HCT116 (cell line): ENCODE measurements around the gene PKMYT1. TPM values are rescaled to one million over a fixed set of nuclear protein-coding genes. Genes with fewer than 3 reads are reported as not detected.

ENCODE experiments used
- ATAC-seq: fragments of 200-7000 bp; cut with Tn5 transposase; 2 replicates; pipeline ENCODE4 v1.9.1; 2020; ENCODE audit warnings: mild to moderate bottlenecking, moderate library complexity
- BruUV-seq: library from RNA; stranded (reverse); fragments of 400-500 nt; replicated peaks from 2 replicates; lab custom pipeline; 2021; lab: Mats Ljungman, UMichigan
- CTCF ChIA-PET: fragments of 300-600 bp; sonication (Branson Sonifier 250); formaldehyde crosslinking; loops from one replicate; lab custom pipeline; 2021; ENCODE audit warnings: antibody characterized with exemption; lab: Charles Lee
- POLR2A ChIA-PET: fragments of 300-600, 350-600 bp; sonication (Branson Sonifier 250); formaldehyde crosslinking; loops from one replicate; lab custom pipeline; 2021; ENCODE audit warnings: antibody characterized with exemption; lab: Charles Lee
- RAD21 ChIA-PET, 2 experiments: fragments of 300-600 bp; sonication (Branson Sonifier 250); formaldehyde crosslinking; loops; one replicate each; lab custom pipeline; 2023; ENCODE audit warnings: low total read pairs in 2 of 2; ENCODE audit not compliant: uncharacterized antibody in 2 of 2, unreplicated experiment in 2 of 2, low non-redundant PET in 1 of 2; lab: Charles Lee
- DNase-seq: peaks from one replicate; pipeline ENCODE4 v3.0.0-alpha.2; 2010; ENCODE audit warnings: low read depth, low spot score
- H2AFZ ChIP-seq: fragments of 200-600 bp; shearing (Covaris generic), sonication (generic); 2 replicates; pipeline ENCODE4 v1.6.1; 2017; ENCODE audit warnings: low read depth, mixed run types, mixed read lengths, antibody characterized with exemption, low read length; ENCODE audit not compliant: poor library complexity, severe bottlenecking
- H3K27ac ChIP-seq: 2 replicates; pipeline ENCODE4 v1.5.1; 2012; ENCODE audit warnings: low read depth, low read length
- H3K27me3 ChIP-seq: fragments of 200-600 bp; sonication (generic); 2 replicates; pipeline ENCODE4 v1.6.1; 2016; ENCODE audit warnings: mixed run types, low read length, mixed read lengths; ENCODE audit not compliant: insufficient read depth
- H3K36me3 ChIP-seq, 2 experiments: fragments of 200-500 bp in 1 of 2; fragments of 200-600 bp in 1 of 2; sonication (Bioruptor generic) in 1 of 2; sonication (generic) in 1 of 2; 2 replicates each; pipeline versions ENCODE4 v1.5.1 to v1.6.1; 2014 to 2016; ENCODE audit warnings: low read length in 2 of 2, inconsistent platforms in 1 of 2, mixed read lengths in 1 of 2, mixed run types in 1 of 2; ENCODE audit not compliant: insufficient read depth in 2 of 2, control insufficient read depth in 1 of 2
- H3K4me1 ChIP-seq, 2 experiments: fragments of 200-600 bp in 1 of 2; sonication (generic) in 1 of 2; 2 replicates each; pipeline versions ENCODE4 v1.5.1 to v1.6.1; 2012 to 2017; ENCODE audit warnings: low read length in 2 of 2, inconsistent platforms in 1 of 2, mild to moderate bottlenecking in 1 of 2, mixed read lengths in 1 of 2, mixed run types in 1 of 2, moderate library complexity in 1 of 2; ENCODE audit not compliant: insufficient read depth in 2 of 2, control insufficient read depth in 1 of 2
- H3K4me2 ChIP-seq: fragments of 200-600 bp; sonication (generic); 2 replicates; pipeline ENCODE4 v1.6.1; 2017; ENCODE audit warnings: mixed run types, low read length, mixed read lengths
- H3K4me3 ChIP-seq, 2 experiments: fragments of 200-600 bp in 1 of 2; sonication (generic) in 1 of 2; replicated peaks in 1 of 2; 2 replicates each; pipeline ENCODE4 v1.5.1; 2011 to 2016; ENCODE audit warnings: low read length in 2 of 2, control low read depth in 1 of 2, low read depth in 1 of 2, mild to moderate bottlenecking in 1 of 2, mixed read lengths in 1 of 2, mixed run types in 1 of 2
- H3K79me2 ChIP-seq: fragments of 200-600 bp; sonication (generic); 2 replicates; pipeline ENCODE4 v1.6.1; 2017; ENCODE audit warnings: mild to moderate bottlenecking, mixed run types, low read length, moderate library complexity, mixed read lengths; ENCODE audit not compliant: insufficient read depth
- H3K9ac ChIP-seq: fragments of 200-600 bp; sonication (generic); 2 replicates; pipeline ENCODE4 v1.6.1; 2016; ENCODE audit warnings: low read length, mixed read lengths
- H3K9me2 ChIP-seq: fragments of 200-600 bp; sonication (generic), shearing (Covaris generic); 2 replicates; pipeline ENCODE4 v1.6.1; 2017; ENCODE audit warnings: mixed run types, mild to moderate bottlenecking, moderate library complexity; ENCODE audit not compliant: insufficient read depth
- H3K9me3 ChIP-seq, 2 experiments: fragments of 200-500 bp in 1 of 2; fragments of 200-600 bp in 1 of 2; sonication (Bioruptor generic) in 1 of 2; sonication (generic) in 1 of 2; 2 replicates each; pipeline ENCODE4 v1.6.1; 2014 to 2017; ENCODE audit warnings: low read length in 2 of 2, mixed read lengths in 2 of 2, inconsistent platforms in 1 of 2, low read depth in 1 of 2, mild to moderate bottlenecking in 1 of 2, mixed run types in 1 of 2, moderate library complexity in 1 of 2; ENCODE audit not compliant: control insufficient read depth in 1 of 2, insufficient read depth in 1 of 2
- H4K20me1 ChIP-seq: fragments of 200-600 bp; sonication (generic), shearing (Covaris generic); 2 replicates; pipeline ENCODE4 v1.6.1; 2017; ENCODE audit warnings: mixed run types, mild to moderate bottlenecking, moderate library complexity; ENCODE audit not compliant: insufficient read depth
- ATF3 ChIP-seq: IDR thresholded peaks from 2 replicates; pipeline ENCODE4 v1.6.1; 2012
- CBX3 ChIP-seq: IDR thresholded peaks from 2 replicates; pipeline ENCODE4 v1.6.1; 2012; ENCODE audit warnings: low read depth
- CEBPB ChIP-seq: IDR thresholded peaks from 2 replicates; pipeline ENCODE4 v1.6.1; 2012; ENCODE audit warnings: low read depth
- CTCF ChIP-seq, 3 experiments: fragments of 200-600 bp in 1 of 3; sonication (generic) in 1 of 3; IDR thresholded peaks in 2 of 3; conservative IDR thresholded peaks in 1 of 3; 2 replicates each; pipeline ENCODE4 v1.5.1; 2012 to 2017; ENCODE audit warnings: low read depth in 2 of 3, low read length in 2 of 3, antibody characterized with exemption in 1 of 3, borderline replicate concordance in 1 of 3, control low read depth in 1 of 3, mild to moderate bottlenecking in 1 of 3, mixed read lengths in 1 of 3, mixed run types in 1 of 3, moderate library complexity in 1 of 3; ENCODE audit not compliant: insufficient read depth in 1 of 3
- EGR1 ChIP-seq: IDR thresholded peaks from 2 replicates; pipeline ENCODE4 v1.6.1; 2012; ENCODE audit warnings: low read depth
- ELF1 ChIP-seq: IDR thresholded peaks from 2 replicates; pipeline ENCODE4 v1.6.1; 2012; ENCODE audit warnings: low read depth, borderline replicate concordance
- EZH2 ChIP-seq: fragments of 200-600 bp; sonication (generic); IDR thresholded peaks from 2 replicates; pipeline ENCODE4 v1.6.1; 2017; ENCODE audit warnings: antibody characterized with exemption, mixed run types
- EZH2phosphoT487 ChIP-seq: fragments of 200-600 bp; IDR thresholded peaks from 2 replicates; pipeline ENCODE4 v1.6.1; 2018; ENCODE audit warnings: antibody characterized with exemption, borderline replicate concordance
- JUND ChIP-seq: IDR thresholded peaks from 2 replicates; pipeline ENCODE4 v1.6.1; 2012
- MAX ChIP-seq: IDR thresholded peaks from 2 replicates; pipeline ENCODE4 v1.6.1; 2012
- POLR2AphosphoS5 ChIP-seq: IDR thresholded peaks from 2 replicates; pipeline ENCODE4 v1.6.1; 2011; ENCODE audit warnings: mild to moderate bottlenecking, low read depth, low read length, moderate library complexity
- RAD21 ChIP-seq: IDR thresholded peaks from 2 replicates; pipeline ENCODE4 v1.6.1; 2012; ENCODE audit warnings: low read depth, mild to moderate bottlenecking
- SRF ChIP-seq: IDR thresholded peaks from 2 replicates; pipeline ENCODE4 v1.6.1; 2012; ENCODE audit warnings: low read depth
- TCF7L2 ChIP-seq: IDR thresholded peaks from 2 replicates; pipeline ENCODE4 v1.7.0; 2011; ENCODE audit warnings: borderline replicate concordance, inconsistent platforms; ENCODE audit not compliant: insufficient read depth, insufficient read length; ENCODE audit errors: extremely low read depth
- YY1 ChIP-seq: IDR thresholded peaks from 2 replicates; pipeline ENCODE4 v1.6.1; 2011; ENCODE audit warnings: low read length, low read depth, moderate library complexity, mild to moderate bottlenecking; ENCODE audit not compliant: insufficient replicate concordance; ENCODE audit errors: extremely low read depth
- ZBTB33 ChIP-seq: IDR thresholded peaks from 2 replicates; pipeline ENCODE4 v1.6.1; 2011; ENCODE audit warnings: mild to moderate bottlenecking, low read length, moderate library complexity; ENCODE audit not compliant: insufficient replicate concordance; ENCODE audit errors: extremely low read depth
- ZFX ChIP-seq: fragments of 450-650 bp; IDR thresholded peaks from 2 replicates; pipeline ENCODE4 v1.6.1; 2017
- ZNF274 ChIP-seq: fragments of 200-500 bp; sonication (Bioruptor generic); IDR thresholded peaks from 2 replicates; pipeline ENCODE4 v1.6.1; 2014; ENCODE audit warnings: mild to moderate bottlenecking, low read depth, low read length, inconsistent platforms
- intact Hi-C: fragments of 100-400 bp; cut with micrococcal nuclease; formaldehyde crosslinking; loops from 2 replicates; pipeline ENCODE4 v1.10.0; 2022
- total RNA-seq: library from RNA; stranded (reverse); gene quantifications from one replicate; pipeline ENCODE4 v1.2.1, GENCODE V29; 2021; ENCODE audit not compliant: unreplicated experiment

The PKMYT1 gene
- total RNA-seq, 1 experiment from 2014 or later: 104 TPM

GRCh38 chr16:3026003-3026378 lies 45.7 kb upstream of the PKMYT1 start:
- intact Hi-C loops: no loop called here
- H3K79me2 ChIP-seq: peaks cover 20% of the 10 kb centered on the region; the same call in 1 of the 2 replicates
- no peak overlapping the region for H3K9ac ChIP-seq
- ChIA-PET CTCF (no interaction called here), POLR2A (no interaction called here), RAD21 (no interaction called here)
- no peak for DNase-seq
- no peaks in the 10 kb centered on the region for H4K20me1 ChIP-seq
- no peak overlapping the region for H3K4me3 ChIP-seq
- H3K36me3 ChIP-seq: peaks cover 8 to 32% of the 10 kb centered on the region in 2 experiments; a peak in 2 of 4 replicates
- no peak overlapping the region for H2AFZ ChIP-seq
- no peak overlapping the region for H3K4me2 ChIP-seq
- no peak for TF ChIP-seq ATF3
- TF ChIP-seq YY1: no peak
- TF ChIP-seq MAX: no peak
- TF ChIP-seq CTCF (IDR thresholded peaks at IDR 0.05 in 2 of 3, conservative IDR thresholded peaks at IDR 0.05 in 1 of 3; ENCODE audit: borderline replicate concordance in 1 of 3, insufficient read depth in 1 of 3, low read depth in 2 of 3, low read length in 2 of 3): no peak
- no peak for TF ChIP-seq EZH2
- TF ChIP-seq POLR2AphosphoS5: no peak
- no peak for TF ChIP-seq RAD21
- TF ChIP-seq SRF: no peak
- no peak for TF ChIP-seq JUND
- TF ChIP-seq CEBPB: no peak
- TF ChIP-seq ELF1: no peak
- no peak for TF ChIP-seq TCF7L2
- TF ChIP-seq CBX3: no peak
- TF ChIP-seq EGR1: no peak
- TF ChIP-seq ZBTB33: no peak
- no peak for TF ChIP-seq EZH2phosphoT487
- TF ChIP-seq ZFX: no peak
- no peak for TF ChIP-seq ZNF274
- BruUV-seq: no TSS peak
- H3K9me3 ChIP-seq: no peaks in the 10 kb centered on the region
- H3K27me3 ChIP-seq: no peaks in the 10 kb centered on the region
- H3K9me2 ChIP-seq: no peaks in the 10 kb centered on the region
- ATAC-seq: no peak
- H3K4me1 ChIP-seq: peaks cover 16 to 55% of the 10 kb centered on the region in 2 experiments
- H3K27ac ChIP-seq: no peak overlapping the region
